Suprapubic skin (tissue), 4 donors: Measurements from ENCODE around the gene NPC1L1. TPM values are rescaled to one million over a fixed set of nuclear protein-coding genes. Genes with fewer than 3 reads are reported as not detected.

Source experiments
- DNase-seq, 2 donors: peaks; one replicate each; pipeline ENCODE4 v3.0.0-alpha.2; 2019; ENCODE audit warnings: low spot score in 2 of 2
- H3K27ac ChIP-seq: fragments of 200-600 bp; sonication (generic); one replicate; pipeline ENCODE4 v1.5.1; 2019
- H3K27me3 ChIP-seq: fragments of 200-600 bp; sonication (generic); one replicate; pipeline ENCODE4 v1.5.1; 2019
- H3K36me3 ChIP-seq: fragments of 200-600 bp; sonication (generic); one replicate; pipeline ENCODE4 v1.5.1; 2019
- H3K4me1 ChIP-seq: fragments of 200-600 bp; sonication (generic); one replicate; pipeline ENCODE4 v1.5.1; 2019
- H3K4me3 ChIP-seq: fragments of 200-600 bp; sonication (generic); one replicate; pipeline ENCODE4 v1.5.1; 2019; ENCODE audit warnings: mild to moderate bottlenecking
- H3K9me3 ChIP-seq: fragments of 200-600 bp; sonication (generic); one replicate; pipeline ENCODE4 v1.5.1; 2019
- CTCF ChIP-seq, 2 donors: fragments of 200-600 bp in 1 of 2; fragments of 450-650 bp in 1 of 2; sonication (generic) in 1 of 2; IDR thresholded peaks; one replicate each; pipeline ENCODE4 v1.5.1; 2016 to 2019; ENCODE audit warnings: antibody characterized with exemption in 2 of 2, mild to moderate bottlenecking in 1 of 2, moderate library complexity in 1 of 2
- EP300 ChIP-seq: sonication (generic); formaldehyde crosslinking; IDR thresholded peaks from one replicate; pipeline ENCODE4 v1.6.1; 2017; ENCODE audit warnings: antibody characterized with exemption
- POLR2A ChIP-seq, 2 donors: fragments of 450-650 bp; IDR thresholded peaks; one replicate each; pipeline ENCODE4 v1.6.1; 2017; ENCODE audit warnings: antibody characterized with exemption in 2 of 2, mild to moderate bottlenecking in 2 of 2, moderate library complexity in 2 of 2
- POLR2AphosphoS5 ChIP-seq, 3 donors: sonication (generic); formaldehyde crosslinking; IDR thresholded peaks; one replicate each; pipeline ENCODE4 v1.6.1; 2017; ENCODE audit warnings: antibody characterized with exemption in 3 of 3
- WGBS: methylation state at CpG from one replicate; pipeline ENCODE4 v1.1.5; 2018; 5-methylcytosine and 5-hydroxymethylcytosine counted together
- total RNA-seq, 4 donors: library from RNA; depleted of rRNA; stranded (reverse); fragments of >200 nt; gene quantifications; one replicate each; pipeline ENCODE4 v1.1.0, GENCODE V29; 2016

The NPC1L1 gene
- total RNA-seq, 4 donors from 2014 or later = 0.24 TPM; not detected in 3

- Histone ChIP-seq H3K4me3 (no peak overlapping the region), H3K9me3 (peaks cover 12% of the 10 kb centered on the region), H3K4me1 (no peaks in the 10 kb centered on the region), H3K27ac (no peak overlapping the region), H3K36me3 (no peaks in the 10 kb centered on the region), H3K27me3 (no peaks in the 10 kb centered on the region)
- 82% methylated on average over 10 of the region's 15 CpGs for WGBS
- DNase-seq = no peak
- TF ChIP-seq POLR2A (IDR thresholded peaks at IDR 0.05) (no peak), EP300 (no peak), POLR2AphosphoS5 (IDR thresholded peaks at IDR 0.05) (no peak), CTCF (IDR thresholded peaks at IDR 0.05) (no peak)
Measured at GRCh38 chr7:44521347-44522095, 19.6 kb downstream of the NPC1L1 start.

- H3K9me3 ChIP-seq = peaks cover 8% of the 10 kb centered on the region
- no peak for DNase-seq
- TF ChIP-seq POLR2AphosphoS5 (IDR thresholded peaks at IDR 0.05) = no peak
- TF ChIP-seq POLR2A (IDR thresholded peaks at IDR 0.05) = no peak
- no peak for TF ChIP-seq CTCF (IDR thresholded peaks at IDR 0.05)
- TF ChIP-seq EP300 = no peak
- H3K4me1 ChIP-seq = no peaks in the 10 kb centered on the region
- H3K4me3 ChIP-seq = no peak overlapping the region
- no peaks in the 10 kb centered on the region for H3K36me3 ChIP-seq
- H3K27me3 ChIP-seq = no peaks in the 10 kb centered on the region
- no peak overlapping the region for H3K27ac ChIP-seq
- WGBS = 86% methylated on average over 3 of the region's 5 CpGs
Measured at GRCh38 chr7:44520574-44520973, 20.6 kb downstream of the NPC1L1 start.

- Histone ChIP-seq H3K36me3 (no peaks in the 10 kb centered on the region), H3K27me3 (no peaks in the 10 kb centered on the region), H3K9me3 (peaks cover 8% of the 10 kb centered on the region), H3K4me3 (no peak overlapping the region), H3K4me1 (no peaks in the 10 kb centered on the region), H3K27ac (no peak overlapping the region)
- no peak for DNase-seq
- 63% methylated on average over 7 of the region's 7 CpGs for WGBS
- TF ChIP-seq POLR2A (IDR thresholded peaks at IDR 0.05) (no peak), POLR2AphosphoS5 (IDR thresholded peaks at IDR 0.05) (no peak), EP300 (no peak), CTCF (IDR thresholded peaks at IDR 0.05) (no peak)
Measured at GRCh38 chr7:44519546-44519945, 21.6 kb downstream of the NPC1L1 start.

- Histone ChIP-seq H3K4me1 (no peaks in the 10 kb centered on the region), H3K9me3 (no peaks in the 10 kb centered on the region), H3K4me3 (no peak overlapping the region), H3K27ac (no peak overlapping the region), H3K36me3 (no peaks in the 10 kb centered on the region), H3K27me3 (no peaks in the 10 kb centered on the region)
- DNase-seq = no peak
- WGBS = 78% methylated on average over 3 of the region's 3 CpGs
- TF ChIP-seq POLR2AphosphoS5 (IDR thresholded peaks at IDR 0.05) (no peak), CTCF (IDR thresholded peaks at IDR 0.05) (no peak), POLR2A (IDR thresholded peaks at IDR 0.05) (no peak), EP300 (no peak)
Measured at GRCh38 chr7:44518761-44519160, 22.4 kb downstream of the NPC1L1 start.

GRCh38 chr7:44517175-44517574, 24.0 kb downstream of the NPC1L1 start:
- Histone ChIP-seq H3K36me3 (no peaks in the 10 kb centered on the region), H3K4me1 (no peaks in the 10 kb centered on the region), H3K27ac (no peak overlapping the region), H3K4me3 (no peak overlapping the region), H3K27me3 (no peaks in the 10 kb centered on the region), H3K9me3 (no peaks in the 10 kb centered on the region)
- DNase-seq = no peak
- 85% methylated on average over 4 of the region's 8 CpGs for WGBS
- TF ChIP-seq POLR2AphosphoS5 (IDR thresholded peaks at IDR 0.05) (no peak), CTCF (IDR thresholded peaks at IDR 0.05) (no peak), POLR2A (IDR thresholded peaks at IDR 0.05) (no peak), EP300 (no peak)
